GM12878 (cell line): ENCODE results near the gene MROH8.

ENCODE experiments used
- CREM ChIP-seq: IDR thresholded peaks from 2 replicates; pipeline ENCODE4 v1.6.1; 2014; ENCODE audit warnings: antibody characterized with exemption, low read depth
- CTCF ChIP-seq, 3 experiments: IDR thresholded peaks in 2 of 3; conservative IDR thresholded peaks in 1 of 3; 2 replicates each; pipeline ENCODE4 v1.5.1; 2011; ENCODE audit warnings: low read depth in 3 of 3, low read length in 3 of 3, mild to moderate bottlenecking in 3 of 3, control low read depth in 2 of 3, moderate library complexity in 2 of 3, inconsistent platforms in 1 of 3, mixed read lengths in 1 of 3; ENCODE audit not compliant: control insufficient read depth in 2 of 3, insufficient read depth in 1 of 3; ENCODE audit errors: extremely low read depth in 1 of 3
- JUND ChIP-seq: IDR thresholded peaks from 2 replicates; pipeline ENCODE4 v1.6.1; 2012; ENCODE audit warnings: low read depth, mild to moderate bottlenecking, low read length, improper control_type of control experiment, moderate library complexity
- NFYB ChIP-seq: IDR thresholded peaks from 2 replicates; pipeline ENCODE4 v1.6.1; 2011; ENCODE audit warnings: low read depth, mild to moderate bottlenecking, low read length, improper control_type of control experiment, moderate library complexity; ENCODE audit not compliant: insufficient read depth
- SMC3 ChIP-seq: IDR thresholded peaks from 2 replicates; pipeline ENCODE4 v1.6.1; 2011; ENCODE audit warnings: low read length, improper control_type of control experiment, borderline replicate concordance
- SREBF2 ChIP-seq: IDR thresholded peaks from 2 replicates; pipeline ENCODE4 v1.6.1; 2012; ENCODE audit warnings: mild to moderate bottlenecking, low read length

GRCh38 chr20:37220731-37221130 is 41.4 kb upstream of the MROH8 start:
- TF ChIP-seq CTCF (IDR thresholded peaks at IDR 0.05 in 2 of 3, conservative IDR thresholded peaks at IDR 0.05 in 1 of 3; ENCODE audit: control insufficient read depth in 2 of 3, extremely low read depth in 1 of 3, insufficient read depth in 1 of 3, low read depth in 3 of 3, low read length in 3 of 3) (no peak), SREBF2 (no peak), JUND (no peak), SMC3 (no peak), CREM (no peak), NFYB (no peak)
